Activated naive CD4-positive, alpha-beta T cell treated with anti-CD3 and anti-CD28 coated beads, Interleukin-2, amount 50 U/mL, for 72 hours (primary cell): ENCODE data around the gene AGAP3. TPM values are rescaled to one million over a fixed set of nuclear protein-coding genes. Genes with fewer than 3 reads are reported as not detected.

ENCODE experiments used
- ATAC-seq, 2 donors: fragments of 150-1000 bp; cut with Tn5 transposase; 2 replicates each; pipeline ENCODE4 v1.10.0; 2021; ENCODE audit warnings: mild to moderate bottlenecking in 2 of 2, moderate library complexity in 2 of 2
- DNase-seq, 2 donors: peaks; one replicate each; pipeline ENCODE4 v3.0.0; 2021 to 2022; ENCODE audit warnings: low spot score in 2 of 2
- H3K27ac Mint-ChIP-seq, 2 donors: one replicate each; pipeline ENCODE4 v1.8.0; 2022; ENCODE audit warnings: mild to moderate bottlenecking in 2 of 2, mixed read lengths in 2 of 2
- H3K36me3 Mint-ChIP-seq, 2 donors: one replicate each; pipeline ENCODE4 v1.8.0; 2022; ENCODE audit warnings: mixed read lengths in 2 of 2
- H3K9me3 Mint-ChIP-seq, 2 donors: one replicate each; pipeline ENCODE4 v1.8.0; 2022; ENCODE audit warnings: mixed read lengths in 2 of 2
- total RNA-seq, 2 donors: library from RNA; stranded (reverse); gene quantifications; one replicate each; pipeline ENCODE4 v1.2.3, GENCODE V29; 2022

Gene AGAP3
- total RNA-seq, 2 donors from 2014 or later: 26.0 to 52.2 TPM

GRCh38 chr7:151080067-151080521 is 6.2 kb upstream of the AGAP3 start:
- H3K9me3 Mint-ChIP-seq: no peaks in the 10 kb centered on the region
- DNase-seq (no peak), ATAC-seq (peak; percentile 0 to 13)

DNA sequence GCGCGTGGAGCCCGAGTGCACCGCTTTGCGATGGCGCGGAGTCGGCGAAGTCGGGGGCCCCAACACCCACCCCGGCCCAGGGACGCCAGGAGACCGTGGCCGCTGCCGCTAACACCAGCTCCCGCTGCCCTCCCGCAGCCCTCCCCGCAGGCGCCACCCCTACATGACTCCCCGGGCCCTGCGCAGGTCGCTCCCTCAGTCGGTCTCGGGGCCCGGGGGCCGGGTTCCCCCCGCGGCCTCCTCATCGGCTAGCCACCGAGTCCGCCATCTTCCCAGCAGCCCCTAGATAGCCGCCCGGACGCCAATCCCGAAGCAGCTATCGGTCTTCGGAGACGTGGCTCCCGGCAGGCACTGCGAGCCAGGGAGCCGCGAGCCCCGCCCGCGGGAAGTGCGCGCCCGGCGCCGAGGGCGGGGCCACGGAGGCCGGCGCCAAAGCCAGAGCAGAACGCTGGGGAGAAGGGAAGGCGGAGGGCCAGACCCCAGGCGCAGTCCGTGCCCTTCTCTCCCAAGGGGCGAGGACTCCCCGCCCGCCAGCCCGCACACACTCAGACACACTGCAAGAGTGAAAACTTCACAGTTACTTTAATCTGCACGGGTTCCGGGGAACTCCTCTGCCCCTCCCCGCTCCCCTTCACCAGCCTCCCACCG is 5.6 kb upstream of the AGAP3 start, which contains the start of gene FASTK:
Gene FASTK (minus strand): TSS at position 288 of the 648 bp plus-strand sequence. CDS start 43 bp downstream, at position 245.
- H3K27ac Mint-ChIP-seq: peak within 1 kb of the TSS; percentile 89 to 91
- H3K36me3 Mint-ChIP-seq: peaks cover 7 to 14% of the 10 kb centered on the region in 2 donors
- DNase-seq (peak; percentile 88 to 89), ATAC-seq (peak; percentile 85 to 88)
- H3K9me3 Mint-ChIP-seq: no peaks in the 10 kb centered on the region

More at GRCh38 chr7:151080067-151080521, 6.2 kb upstream of the AGAP3 start:
- Mint-ChIP-seq H3K36me3 (peaks cover 12 to 14% of the 10 kb centered on the region in 2 donors), H3K27ac (peak overlapping the region; percentile 79 to 91)

DNA sequence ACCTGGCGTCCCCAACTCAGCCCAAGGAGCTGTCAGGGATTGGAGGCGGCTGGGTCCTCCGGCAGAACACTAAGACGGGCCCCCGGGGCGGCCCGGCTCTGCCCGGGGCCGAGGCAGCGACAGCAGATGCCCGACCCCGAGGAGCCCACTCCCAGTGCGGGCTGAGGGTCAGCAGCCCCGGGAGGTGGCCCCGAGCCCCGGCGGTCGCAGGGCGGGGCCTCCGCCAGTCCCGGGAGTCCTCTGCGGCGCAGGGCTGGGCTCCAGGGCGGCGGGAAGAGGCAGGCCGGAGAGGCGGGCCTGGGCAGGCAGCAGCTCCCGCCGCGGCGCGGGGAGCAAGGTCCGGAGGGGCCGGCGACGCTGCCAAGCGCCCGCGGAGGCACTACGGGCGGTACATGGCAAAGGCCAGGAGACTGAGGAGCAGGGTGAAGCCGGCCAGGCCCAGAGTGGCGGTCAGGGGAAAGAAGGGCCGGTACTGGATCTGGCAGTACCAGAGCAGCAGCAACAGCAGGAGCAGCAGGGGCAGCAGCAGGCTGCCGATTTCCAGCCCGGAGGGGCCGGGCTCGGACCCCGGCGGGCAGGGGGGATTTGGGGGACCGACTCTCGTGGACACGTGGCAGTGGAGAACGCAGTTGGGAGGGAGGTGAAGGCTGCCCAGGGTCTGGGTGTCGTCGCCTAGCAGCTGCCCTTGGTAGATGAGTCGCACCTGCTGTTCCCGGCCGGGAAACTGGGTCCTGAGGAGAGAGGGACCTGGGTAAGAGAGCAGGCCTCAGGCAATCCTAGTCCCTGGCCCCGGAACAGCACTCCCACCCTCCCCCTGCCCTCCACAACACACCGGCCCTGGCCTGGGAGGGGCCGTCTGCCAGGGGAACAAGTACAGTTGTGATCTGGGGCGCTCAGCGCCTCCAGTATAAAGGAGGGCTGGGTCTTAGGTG is 4.8 kb upstream of the AGAP3 start:
- no peak for ATAC-seq
- H3K27ac Mint-ChIP-seq: peak overlapping the region in 1 of 2 donors; percentile 89
- peaks cover 6 to 14% of the 10 kb centered on the region in 2 donors for H3K36me3 Mint-ChIP-seq
- H3K9me3 Mint-ChIP-seq: no peaks in the 10 kb centered on the region
- DNase-seq: no peak

DNA sequence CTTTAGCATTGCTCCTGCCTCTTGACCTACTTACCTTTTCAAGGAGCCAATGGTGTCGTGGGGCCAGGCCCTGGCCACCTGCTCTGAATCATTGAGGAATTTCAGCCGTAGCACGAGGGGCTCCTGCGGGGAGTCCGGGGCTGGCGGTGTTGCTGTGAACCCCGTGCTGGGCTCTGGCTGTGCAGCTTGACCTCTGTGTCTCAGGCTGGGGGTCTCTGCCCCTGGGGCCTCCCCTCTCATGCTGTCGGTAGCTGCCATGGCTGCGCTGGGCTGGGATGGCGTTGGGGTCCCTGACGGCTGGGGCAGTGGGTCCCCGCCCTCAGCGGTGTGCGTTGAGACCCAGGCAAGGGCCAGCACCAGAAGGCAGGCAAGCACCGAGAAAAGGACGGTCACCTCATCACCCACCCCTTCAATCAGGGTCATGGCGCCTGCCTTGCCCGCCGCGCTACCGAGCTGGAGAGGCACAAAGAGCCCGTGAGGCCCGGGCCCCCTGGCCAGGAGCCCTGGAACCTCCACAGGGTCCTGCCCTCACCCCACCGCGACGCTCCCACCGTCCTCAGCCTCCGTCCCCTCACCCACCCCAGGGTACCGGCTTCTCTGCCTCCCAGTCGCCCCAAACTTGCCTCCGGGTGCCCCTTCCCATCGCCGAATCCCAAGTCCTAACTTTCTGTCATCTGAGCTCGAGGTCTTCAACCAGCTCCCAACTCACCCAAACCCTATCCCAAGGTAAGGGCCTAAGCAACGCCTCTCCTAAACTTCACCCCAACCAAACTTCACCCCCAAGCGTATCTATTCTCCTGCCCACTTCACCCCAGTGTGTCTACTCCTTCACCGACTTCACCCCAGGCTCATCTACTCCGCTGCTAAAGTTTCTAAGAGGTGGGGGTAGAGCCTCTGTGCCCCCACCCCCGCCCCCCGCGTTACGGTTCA is 3.9 kb upstream of the AGAP3 start:
- DNase-seq (no peak), ATAC-seq (no peak)
- peaks cover 6 to 14% of the 10 kb centered on the region in 2 donors for H3K36me3 Mint-ChIP-seq
- peak overlapping the region; percentile 89 to 97 for H3K27ac Mint-ChIP-seq
- H3K9me3 Mint-ChIP-seq: no peaks in the 10 kb centered on the region

GRCh38 chr7:151083071-151083823 is 3.0 kb upstream of the AGAP3 start, which contains the start of gene TMUB1:
TSS of gene TMUB1 (minus strand) at chr7:151083493. CDS start at chr7:151082563, 930 bp downstream.
- ATAC-seq: peak; percentile 45 to 73

GRCh38 chr7:151083824-151084160 is 2.5 kb upstream of the AGAP3 start:
- ATAC-seq (no peak), DNase-seq (no peak)
- Mint-ChIP-seq H3K9me3 (no peaks in the 10 kb centered on the region), H3K27ac (peak overlapping the region in 1 of 2 donors; percentile 89), H3K36me3 (peaks cover 6 to 15% of the 10 kb centered on the region in 2 donors)

More at GRCh38 chr7:151083071-151083823, 3.0 kb upstream of the AGAP3 start, which contains the start of gene TMUB1:
- Mint-ChIP-seq H3K9me3 (no peaks in the 10 kb centered on the region), H3K36me3 (peaks cover 6 to 14% of the 10 kb centered on the region in 2 donors), H3K27ac (peak within 1 kb of the TSS; percentile 89 to 97)
- peak; percentile 76 to 79 for DNase-seq

DNA sequence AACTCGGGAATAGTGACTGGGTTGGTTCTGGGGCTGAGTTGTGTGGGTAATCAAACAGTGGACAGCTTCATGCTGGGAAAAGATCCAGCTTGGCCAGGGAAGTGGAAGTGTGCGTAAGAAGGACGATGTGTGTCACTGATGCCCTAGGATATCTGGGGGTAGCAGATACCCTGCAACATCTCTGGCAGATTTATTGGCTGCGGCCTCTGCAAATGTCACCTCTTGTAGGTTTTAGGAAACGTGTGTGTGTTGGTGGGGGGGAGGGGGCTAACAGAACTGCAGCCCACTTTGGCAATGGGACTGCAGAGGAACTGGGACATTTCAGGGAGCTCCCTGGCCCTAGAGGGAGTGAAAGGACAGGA is 965 bp upstream of the AGAP3 start:
- peak overlapping the region in 1 of 2 donors; percentile 37 for H3K27ac Mint-ChIP-seq
- ATAC-seq (no peak), DNase-seq (no peak)
- H3K36me3 Mint-ChIP-seq: peaks cover 6 to 14% of the 10 kb centered on the region in 2 donors
- H3K9me3 Mint-ChIP-seq: no peaks in the 10 kb centered on the region

GRCh38 chr7:151086802-151087244 is 548 bp downstream of the AGAP3 start:
- peaks cover 6 to 13% of the 10 kb centered on the region in 2 donors for H3K36me3 Mint-ChIP-seq
- H3K27ac Mint-ChIP-seq: peak overlapping the region in 1 of 2 donors; percentile 57
- no peaks in the 10 kb centered on the region for H3K9me3 Mint-ChIP-seq
- DNase-seq (peak in 1 of 2 donors; percentile 46), ATAC-seq (peak in 1 of 2 donors; percentile 16)

GRCh38 chr7:151087245-151088018 is 1.2 kb downstream of the AGAP3 start:
- DNase-seq: peak; percentile 46 to 74
- ATAC-seq: peak; percentile 35 to 49
- H3K27ac Mint-ChIP-seq: peak overlapping the region; percentile 57 to 61

DNA sequence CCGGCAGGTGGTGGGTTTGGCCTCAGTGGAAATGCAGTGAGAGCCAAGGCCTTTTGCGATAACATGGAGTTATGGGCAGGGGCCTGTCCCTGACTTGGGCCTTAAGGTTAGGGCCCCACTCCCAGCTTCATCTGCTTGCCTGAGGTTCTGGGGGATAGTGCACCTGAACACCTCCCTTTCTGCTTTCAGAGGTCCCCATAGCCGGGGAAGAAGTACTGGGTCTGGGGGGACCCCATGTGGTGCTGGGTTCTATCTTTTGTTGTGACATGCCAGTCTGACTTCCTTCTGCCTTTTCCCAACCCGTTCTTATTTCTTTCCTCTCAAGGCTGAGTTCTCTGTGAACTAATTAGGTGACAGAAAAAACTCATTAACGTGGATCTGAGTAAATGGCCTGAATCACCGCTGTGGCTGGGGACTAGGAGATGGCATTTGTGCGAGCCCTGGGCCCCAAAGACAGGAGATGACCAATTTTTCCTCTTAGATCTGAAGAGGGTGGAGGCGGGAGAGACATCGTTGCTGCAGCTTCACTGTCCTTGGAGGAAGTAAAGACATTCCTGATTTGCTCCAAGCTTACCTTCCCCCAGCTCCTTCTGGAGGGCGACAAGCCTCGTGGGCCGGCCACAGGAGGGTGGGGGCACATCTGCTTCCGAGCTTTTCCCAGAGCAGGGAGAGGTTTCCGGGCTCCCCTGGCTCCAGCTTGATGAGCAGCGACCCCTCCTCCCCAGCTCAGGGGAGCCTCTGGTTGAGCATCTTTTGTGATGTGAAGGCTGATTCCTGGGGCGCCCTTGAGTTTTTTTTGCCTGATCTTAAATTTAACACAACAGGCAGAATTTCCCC is 2.0 kb downstream of the AGAP3 start:
- ATAC-seq: peak in 1 of 2 donors; percentile 19
- peak overlapping the region; percentile 50 to 61 for H3K27ac Mint-ChIP-seq
- DNase-seq: no peak
- H3K9me3 Mint-ChIP-seq: no peaks in the 10 kb centered on the region
- H3K36me3 Mint-ChIP-seq: peaks cover 0 to 7% of the 10 kb centered on the region in 2 donors

More at GRCh38 chr7:151087245-151088018, 1.2 kb downstream of the AGAP3 start:
- peaks cover 6 to 13% of the 10 kb centered on the region in 2 donors for H3K36me3 Mint-ChIP-seq
- H3K9me3 Mint-ChIP-seq: no peaks in the 10 kb centered on the region

- H3K27ac Mint-ChIP-seq: peak overlapping the region in 1 of 2 donors; percentile 47
- DNase-seq: no peak
- ATAC-seq: no peak
Measured at GRCh38 chr7:151088856-151089699, 2.8 kb downstream of the AGAP3 start.

DNA sequence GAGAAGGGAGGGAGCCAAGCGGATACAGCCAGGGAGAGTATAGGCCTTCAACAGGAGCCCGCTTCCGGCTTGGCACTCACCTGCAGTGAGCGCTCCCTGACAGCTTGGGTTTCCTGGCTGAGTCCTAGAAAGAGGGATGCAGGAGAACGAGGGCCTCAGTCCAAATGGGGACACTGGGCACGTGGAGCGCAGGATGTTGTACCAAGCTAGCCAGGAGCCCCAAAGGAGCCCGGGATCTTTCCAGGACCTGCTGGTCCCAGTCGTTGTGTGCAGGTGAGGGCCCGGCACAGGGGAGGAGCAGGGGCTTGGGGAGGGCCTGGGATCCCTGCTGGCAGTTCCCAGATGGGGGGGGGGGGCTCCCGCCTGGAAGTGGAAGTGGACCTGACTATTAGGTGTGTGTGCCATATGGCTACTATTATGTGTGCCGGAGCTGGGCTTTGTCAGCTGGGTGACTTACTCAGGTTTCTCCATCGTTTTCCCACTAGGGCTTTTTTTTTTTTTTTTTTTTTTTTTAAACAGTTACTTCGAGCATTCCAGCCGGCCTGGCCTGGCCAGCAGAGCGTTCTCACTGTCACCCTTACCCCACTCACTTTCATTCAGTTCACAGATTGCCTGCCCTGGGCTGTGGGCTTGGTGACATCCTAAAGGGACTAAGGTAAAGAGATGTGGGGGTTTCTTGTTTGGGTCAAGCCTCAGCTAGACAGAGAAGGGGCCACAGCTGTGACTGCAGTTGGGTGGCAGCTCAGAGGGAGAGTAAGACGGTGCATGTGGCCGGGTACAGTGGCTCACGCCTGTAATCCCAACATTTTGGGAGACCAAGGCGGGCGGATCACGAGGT is 3.8 kb downstream of the AGAP3 start:
- Mint-ChIP-seq H3K36me3 (peaks cover 0 to 7% of the 10 kb centered on the region in 2 donors), H3K9me3 (no peaks in the 10 kb centered on the region), H3K27ac (peak overlapping the region in 1 of 2 donors; percentile 47)
- ATAC-seq (no peak), DNase-seq (no peak)

More at GRCh38 chr7:151088856-151089699, 2.8 kb downstream of the AGAP3 start:
- no peaks in the 10 kb centered on the region for H3K9me3 Mint-ChIP-seq
- H3K36me3 Mint-ChIP-seq: peaks cover 0 to 7% of the 10 kb centered on the region in 2 donors
